Mucosa of stomach (tissue), 1 donor: Measurements from ENCODE around the gene COL27A1.

Source experiments
- H3K27me3 ChIP-seq: one replicate; pipeline ENCODE4 v1.7.0; 2013; ENCODE audit warnings: mild to moderate bottlenecking, low read length; ENCODE audit not compliant: control insufficient read depth, insufficient read depth
- H3K36me3 ChIP-seq: one replicate; pipeline ENCODE4 v1.7.0; 2013; ENCODE audit warnings: low read length; ENCODE audit not compliant: control insufficient read depth, insufficient read depth
- H3K4me1 ChIP-seq: one replicate; pipeline ENCODE4 v1.7.0; 2013; ENCODE audit warnings: mild to moderate bottlenecking, low read length; ENCODE audit not compliant: control insufficient read depth, insufficient read depth
- H3K4me3 ChIP-seq: one replicate; pipeline ENCODE4 v1.7.0; 2013; ENCODE audit warnings: low read length
- H3K9ac ChIP-seq: one replicate; pipeline ENCODE4 v1.7.0; 2013; ENCODE audit warnings: mild to moderate bottlenecking, low read length, moderate library complexity
- H3K9me3 ChIP-seq: one replicate; pipeline ENCODE4 v1.7.0; 2013; ENCODE audit warnings: mild to moderate bottlenecking, low read length, moderate library complexity; ENCODE audit not compliant: control insufficient read depth
- donor health status: Pancreatic carcinoma.

COL27A1 gene

GRCh38 chr9:114248299-114248707, 93.0 kb downstream of the COL27A1 start:
- no peak overlapping the region for H3K9ac ChIP-seq

DNA sequence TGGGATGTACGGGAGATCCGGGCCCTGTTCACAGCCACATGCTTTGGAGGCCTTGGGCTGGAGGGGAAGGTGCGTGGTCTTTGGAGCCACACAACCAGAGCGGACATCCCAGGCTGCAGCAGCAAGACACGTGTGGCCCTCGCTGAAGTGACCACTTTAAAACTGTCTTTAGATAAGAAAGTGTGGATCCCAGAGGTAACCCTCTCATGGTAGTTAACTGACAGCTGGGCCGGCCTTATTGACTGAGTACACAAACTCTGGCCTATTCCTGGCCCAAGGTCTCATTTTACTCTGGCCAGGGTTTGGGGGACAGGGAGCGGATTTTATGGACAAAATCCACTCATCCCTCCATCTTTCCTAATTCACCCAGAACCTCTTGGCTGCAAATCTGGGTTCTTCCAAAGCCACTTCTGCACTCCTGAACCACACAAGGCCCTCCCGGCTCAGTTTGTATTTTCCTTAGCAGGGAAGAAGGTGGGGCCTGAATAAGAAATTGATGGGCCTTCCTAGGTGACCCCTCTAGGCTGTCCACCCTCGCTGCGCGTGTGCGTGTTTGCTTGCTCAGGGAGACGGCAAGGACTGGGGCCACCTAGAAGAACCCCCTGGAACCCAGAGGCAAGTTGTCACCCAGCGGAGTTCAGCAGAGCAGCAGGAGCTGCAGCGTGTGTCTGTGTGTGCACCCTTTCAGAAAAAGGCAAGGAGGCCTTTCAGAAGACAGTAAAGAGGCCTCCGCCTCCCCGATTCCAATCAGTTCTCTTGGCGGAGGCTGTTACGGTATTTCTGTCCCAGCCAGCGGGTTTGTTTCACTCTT, 94.3 kb downstream of the COL27A1 start:
- H3K36me3 ChIP-seq = no peaks in the 10 kb centered on the region
- H3K27me3 ChIP-seq = no peaks in the 10 kb centered on the region
- H3K4me1 ChIP-seq = no peaks in the 10 kb centered on the region
- no peaks in the 10 kb centered on the region for H3K9me3 ChIP-seq
- no peak overlapping the region for H3K9ac ChIP-seq
- H3K4me3 ChIP-seq = no peak overlapping the region

More at GRCh38 chr9:114248299-114248707, 93.0 kb downstream of the COL27A1 start:
- H3K36me3 ChIP-seq = no peaks in the 10 kb centered on the region
- no peaks in the 10 kb centered on the region for H3K9me3 ChIP-seq
- H3K27me3 ChIP-seq = no peaks in the 10 kb centered on the region
- no peaks in the 10 kb centered on the region for H3K4me1 ChIP-seq
- no peak overlapping the region for H3K4me3 ChIP-seq

GRCh38 chr9:114250235-114250568, 94.9 kb downstream of the COL27A1 start:
- Histone ChIP-seq H3K36me3 (no peaks in the 10 kb centered on the region), H3K4me3 (no peak overlapping the region), H3K9ac (no peak overlapping the region), H3K4me1 (no peaks in the 10 kb centered on the region), H3K9me3 (no peaks in the 10 kb centered on the region), H3K27me3 (no peaks in the 10 kb centered on the region)

DNA sequence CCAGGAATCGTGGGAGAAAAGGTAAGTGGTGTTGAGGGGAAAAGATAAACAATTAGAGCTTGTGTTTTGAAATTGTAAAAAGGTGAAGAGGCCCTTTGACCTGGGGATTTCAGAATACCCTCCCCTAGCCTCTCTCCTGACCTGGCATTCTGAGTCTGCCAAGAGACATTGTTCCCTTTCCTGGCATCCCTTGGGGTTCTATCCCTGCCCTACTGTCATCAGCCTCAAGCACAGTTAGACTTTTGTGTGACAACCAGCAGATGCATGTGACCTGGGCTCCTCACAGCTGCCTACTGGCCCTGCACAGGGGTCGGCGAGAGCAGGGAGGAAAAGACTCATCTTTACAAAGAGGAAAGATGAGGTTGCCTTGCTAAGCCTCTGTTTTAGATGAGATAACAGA, 95.3 kb downstream of the COL27A1 start:
- Histone ChIP-seq H3K36me3 (no peaks in the 10 kb centered on the region), H3K4me3 (no peak overlapping the region), H3K9ac (no peak overlapping the region), H3K27me3 (no peaks in the 10 kb centered on the region), H3K9me3 (no peaks in the 10 kb centered on the region), H3K4me1 (no peaks in the 10 kb centered on the region)

DNA sequence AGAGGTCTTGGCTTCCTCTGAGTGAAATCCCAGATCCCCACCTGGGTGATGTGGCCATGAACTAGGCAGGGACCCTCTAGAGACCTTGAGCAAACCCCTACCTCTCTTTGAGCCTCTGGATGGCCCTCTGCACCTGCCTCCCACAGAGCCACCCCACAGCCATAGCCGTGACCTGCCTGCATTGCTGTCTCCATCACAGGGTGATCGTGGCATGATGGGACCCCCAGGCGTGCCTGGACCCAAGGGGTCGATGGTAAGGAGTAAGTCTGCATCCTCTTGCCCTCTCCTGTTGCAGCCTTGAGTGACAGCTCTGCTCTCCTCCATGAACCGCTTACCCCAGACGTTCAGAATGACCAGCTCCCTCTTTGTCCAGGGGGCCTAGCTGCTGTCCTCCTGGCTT, 97.1 kb downstream of the COL27A1 start:
- Histone ChIP-seq H3K9me3 (no peaks in the 10 kb centered on the region), H3K4me1 (no peaks in the 10 kb centered on the region), H3K9ac (no peak overlapping the region), H3K27me3 (no peaks in the 10 kb centered on the region), H3K4me3 (no peak overlapping the region), H3K36me3 (no peaks in the 10 kb centered on the region)

DNA sequence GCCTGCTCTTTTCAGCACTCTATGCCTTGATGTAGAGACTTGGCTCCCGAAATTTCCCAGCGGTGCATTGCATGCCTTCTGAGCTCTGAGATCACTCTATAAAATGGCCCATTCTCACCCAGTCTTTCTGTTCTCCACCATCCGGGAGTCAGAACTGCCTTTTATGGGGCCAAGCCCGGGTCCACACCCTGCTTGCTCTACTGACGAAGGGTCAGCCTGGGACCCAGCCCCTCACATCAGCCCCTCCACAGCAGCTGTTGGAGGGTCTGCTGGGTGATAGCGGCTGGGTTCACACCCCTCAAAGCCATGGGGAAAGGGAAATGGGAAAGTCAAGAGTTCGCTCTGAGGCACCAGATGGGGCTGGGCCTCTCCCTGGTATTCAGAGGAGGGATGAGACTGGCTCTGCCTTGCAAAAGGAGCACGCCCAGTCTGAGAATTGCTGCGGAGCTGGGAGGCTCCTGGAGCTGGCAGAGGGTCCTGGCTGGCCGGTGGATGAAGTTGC, 101.5 kb downstream of the COL27A1 start:
- no peak overlapping the region for H3K9ac ChIP-seq
- no peaks in the 10 kb centered on the region for H3K27me3 ChIP-seq
- no peaks in the 10 kb centered on the region for H3K9me3 ChIP-seq
- no peaks in the 10 kb centered on the region for H3K36me3 ChIP-seq
- H3K4me3 ChIP-seq = no peak overlapping the region
- no peaks in the 10 kb centered on the region for H3K4me1 ChIP-seq

- Histone ChIP-seq H3K9me3 (no peaks in the 10 kb centered on the region), H3K27me3 (no peaks in the 10 kb centered on the region), H3K4me1 (no peaks in the 10 kb centered on the region), H3K4me3 (no peak overlapping the region), H3K36me3 (no peaks in the 10 kb centered on the region), H3K9ac (no peak overlapping the region)
Measured at GRCh38 chr9:114258218-114258617, 102.9 kb downstream of the COL27A1 start.

DNA sequence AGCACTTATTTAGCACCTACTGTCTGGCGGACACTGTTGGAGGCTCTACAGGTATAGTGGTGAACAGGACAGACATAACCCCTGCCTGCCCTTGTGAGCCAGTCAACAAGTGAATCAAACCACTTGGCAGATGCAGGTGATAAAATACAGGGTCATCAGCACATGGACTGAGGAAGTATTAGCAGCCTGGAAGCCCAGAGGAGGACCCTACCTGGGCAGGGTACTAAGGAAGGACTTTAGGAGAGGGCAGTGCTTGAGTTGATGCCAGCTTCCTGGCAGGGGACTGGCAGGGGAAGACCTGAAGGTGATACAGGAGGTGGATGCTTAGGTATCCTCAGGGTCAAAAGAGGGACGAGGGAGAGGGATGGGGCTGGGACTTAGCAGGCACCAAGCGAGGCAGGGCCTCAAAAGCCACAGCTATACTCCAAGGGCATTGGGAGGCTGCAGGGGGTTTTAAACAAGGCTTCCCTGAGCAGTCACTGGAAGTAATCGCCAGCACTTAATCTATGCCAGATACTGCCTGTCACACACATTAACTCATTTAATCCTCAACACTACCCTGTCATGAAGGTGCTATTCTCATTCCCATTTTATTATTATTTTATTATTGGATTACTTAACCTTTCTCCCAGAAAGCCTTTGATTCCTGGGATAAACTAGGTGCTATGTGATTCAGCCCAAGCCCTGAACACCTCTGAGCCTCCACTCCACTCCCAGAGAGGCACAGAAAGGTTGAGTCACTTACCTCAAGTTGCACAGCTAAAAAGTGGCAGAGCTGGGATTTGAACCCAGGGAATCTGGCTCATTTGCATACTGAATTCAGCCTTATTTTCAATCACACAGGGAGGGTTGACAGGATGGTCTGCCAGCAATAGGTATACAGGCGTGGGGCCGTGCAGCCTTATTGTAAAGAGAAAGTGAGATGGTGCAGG, 103.8 kb downstream of the COL27A1 start:
- Histone ChIP-seq H3K9me3 (no peaks in the 10 kb centered on the region), H3K9ac (no peak overlapping the region), H3K4me1 (no peaks in the 10 kb centered on the region), H3K27me3 (no peaks in the 10 kb centered on the region), H3K36me3 (no peaks in the 10 kb centered on the region), H3K4me3 (no peak overlapping the region)

DNA sequence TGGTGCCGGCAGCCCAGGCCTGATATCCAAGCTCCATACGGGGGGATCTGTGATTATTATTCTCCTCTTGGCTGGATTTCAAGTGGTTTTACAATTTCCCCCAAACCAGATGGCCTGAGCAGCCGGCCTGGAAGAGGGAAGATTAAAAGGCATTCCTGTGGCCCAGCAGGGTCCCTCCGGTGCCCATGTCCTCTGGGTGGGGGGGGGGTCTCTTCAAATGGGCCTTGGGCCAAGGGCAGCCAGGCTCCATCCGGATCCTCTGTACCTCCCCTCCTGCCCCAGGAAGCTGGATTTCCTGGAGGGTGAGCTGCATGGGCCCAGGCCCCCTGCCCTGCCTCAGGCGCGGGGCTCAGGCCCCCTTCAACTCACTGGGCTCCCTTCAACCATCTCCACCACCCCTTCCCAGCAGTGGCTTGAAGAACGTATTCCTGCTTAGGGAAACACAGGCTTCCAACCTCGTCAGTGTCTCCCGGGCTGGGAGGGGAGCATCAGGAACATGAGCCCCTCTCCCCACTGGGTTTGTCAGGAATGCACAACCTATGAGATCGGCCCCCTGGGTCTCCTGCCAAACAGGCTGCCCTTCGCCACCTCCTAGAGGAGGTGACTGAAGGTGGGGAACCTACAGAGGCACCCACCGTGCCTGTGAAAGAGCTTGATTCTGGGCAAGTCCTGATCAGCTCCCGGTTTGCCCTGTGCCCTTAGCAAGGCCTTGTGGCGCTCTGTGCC, 104.6 kb downstream of the COL27A1 start:
- Histone ChIP-seq H3K4me1 (no peaks in the 10 kb centered on the region), H3K9ac (no peak overlapping the region), H3K36me3 (no peaks in the 10 kb centered on the region), H3K4me3 (no peak overlapping the region), H3K27me3 (no peaks in the 10 kb centered on the region), H3K9me3 (no peaks in the 10 kb centered on the region)

DNA sequence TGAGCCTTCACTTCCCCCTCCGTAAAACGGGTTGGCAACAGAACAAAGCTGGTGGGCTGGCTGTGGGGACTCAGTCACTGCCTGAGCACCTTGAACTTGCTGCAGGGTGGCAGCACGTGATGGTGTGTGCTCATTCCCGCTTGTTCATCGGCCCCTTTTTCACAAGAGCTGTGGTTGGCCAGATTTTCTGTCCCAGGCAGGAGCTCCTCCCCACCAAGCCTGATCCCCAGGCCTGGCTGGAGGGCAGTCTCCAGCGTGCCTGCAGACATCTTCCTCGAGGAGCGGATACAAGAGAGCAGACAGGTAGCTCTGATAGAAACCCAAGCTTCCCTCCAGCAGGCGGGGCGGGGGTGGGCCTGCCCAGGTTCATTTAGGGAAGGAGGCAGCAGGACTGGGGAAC, 105.7 kb downstream of the COL27A1 start:
- Histone ChIP-seq H3K27me3 (no peaks in the 10 kb centered on the region), H3K4me1 (no peaks in the 10 kb centered on the region), H3K36me3 (no peaks in the 10 kb centered on the region), H3K9ac (no peak overlapping the region), H3K4me3 (no peak overlapping the region), H3K9me3 (no peaks in the 10 kb centered on the region)

GRCh38 chr9:114261987-114262386, 106.7 kb downstream of the COL27A1 start:
- Histone ChIP-seq H3K9ac (no peak overlapping the region), H3K27me3 (no peaks in the 10 kb centered on the region), H3K36me3 (no peaks in the 10 kb centered on the region), H3K9me3 (no peaks in the 10 kb centered on the region), H3K4me1 (no peaks in the 10 kb centered on the region), H3K4me3 (no peak overlapping the region)
